ENCODE measurements around the gene PWWP2B.

DNA sequence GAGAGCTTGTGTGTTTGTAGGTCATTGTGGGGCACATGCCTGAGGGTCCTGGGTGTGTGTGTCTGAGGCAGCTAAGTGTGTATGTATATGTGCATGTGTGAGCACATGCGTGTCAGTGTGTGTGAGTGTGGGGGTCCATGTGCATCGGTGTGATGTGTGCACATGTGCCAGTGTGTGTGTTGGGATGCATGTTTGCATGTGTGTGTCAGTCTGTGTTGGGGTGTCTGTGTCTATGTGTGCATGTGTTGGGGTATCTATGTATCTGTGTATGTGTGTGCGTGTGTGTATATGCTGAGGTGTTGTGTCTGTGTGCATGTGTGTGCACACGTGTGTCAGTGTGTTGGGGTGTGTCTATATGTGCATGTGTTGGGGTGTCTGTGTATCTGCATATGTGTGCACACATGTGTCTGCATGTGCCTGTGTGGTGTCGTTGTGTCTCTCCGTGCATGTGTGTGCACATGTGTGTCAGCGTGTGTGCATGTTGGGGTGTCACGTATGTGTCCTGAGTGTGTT is 33.3 kb downstream of the PWWP2B start:
- no peak for TF ChIP-seq ZNF337 (CRISPR knock-in tag; IDR thresholded peaks at IDR 0.05; ENCODE audit: borderline replicate concordance, low read depth)
- no peak for TF ChIP-seq PHF21A (CRISPR knock-in tag; IDR thresholded peaks at IDR 0.05)
